Neural crest cell (in vitro differentiated cells): Measurements from ENCODE around the gene SH3TC2. TPM values are rescaled to one million over a fixed set of nuclear protein-coding genes. Genes with fewer than 3 reads are reported as not detected.

Experiments used
- DNase-seq: peaks from one replicate; pipeline ENCODE4 v3.0.0; 2021; ENCODE audit warnings: low read depth, mixed read lengths, low spot score
- H3K27ac Mint-ChIP-seq: one replicate; pipeline ENCODE4 v1.8.0; 2021; ENCODE audit warnings: mild to moderate bottlenecking, mixed read lengths; ENCODE audit not compliant: unreplicated experiment
- H3K27me3 Mint-ChIP-seq: 2 replicates; pipeline ENCODE4 v1.8.0; 2021; ENCODE audit warnings: low read depth, mild to moderate bottlenecking, mixed read lengths
- H3K36me3 Mint-ChIP-seq: 2 replicates; pipeline ENCODE4 v1.8.0; 2021; ENCODE audit warnings: low read depth, mild to moderate bottlenecking, mixed read lengths
- H3K4me1 Mint-ChIP-seq: 2 replicates; pipeline ENCODE4 v1.8.0; 2021; ENCODE audit warnings: mixed read lengths
- H3K4me3 Mint-ChIP-seq: one replicate; pipeline ENCODE4 v1.8.0; 2021; ENCODE audit warnings: mild to moderate bottlenecking, mixed read lengths
- H3K9me3 Mint-ChIP-seq: 2 replicates; pipeline ENCODE4 v1.8.0; 2021; ENCODE audit warnings: mixed read lengths
- total RNA-seq: library from RNA; stranded (reverse); gene quantifications from 2 replicates; pipeline ENCODE4 v1.2.1, GENCODE V29; 2021
- TF ChIP-seq, protein P1 (sequence below): fragments of 200-600 bp; sonication (generic); conservative IDR thresholded peaks from 2 replicates; pipeline ENCODE4 v1.5.0; 2021; ENCODE audit warnings: antibody characterized with exemption, mild to moderate bottlenecking

SH3TC2 gene
- total RNA-seq, 1 donor from 2014 or later, result 9.3 TPM

DNA sequence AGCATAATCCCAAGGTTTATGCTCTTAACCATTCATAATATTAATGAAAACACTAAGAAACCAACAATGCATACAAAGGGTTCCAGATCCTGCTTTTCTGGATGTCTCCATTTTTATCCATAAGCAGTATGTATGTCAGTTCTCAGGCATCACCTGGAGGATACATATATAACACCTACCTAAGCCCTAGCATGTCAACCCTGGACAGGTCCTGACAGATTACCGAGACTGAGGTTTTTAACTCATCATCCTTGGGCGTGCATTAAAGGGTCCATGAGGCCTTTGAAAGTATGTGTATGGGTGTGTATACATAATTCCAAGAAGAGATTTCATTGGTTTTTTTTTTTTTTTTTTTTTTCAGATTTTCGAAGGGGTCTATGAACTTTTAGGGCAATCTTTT is 70.6 kb downstream of the SH3TC2 start:
- no peak overlapping the region for H3K27ac Mint-ChIP-seq
- H3K4me3 Mint-ChIP-seq, result no peak overlapping the region
- H3K27me3 Mint-ChIP-seq, result no peaks in the 10 kb centered on the region
- H3K9me3 Mint-ChIP-seq, result no peaks in the 10 kb centered on the region
- TF ChIP-seq, protein P1, sequence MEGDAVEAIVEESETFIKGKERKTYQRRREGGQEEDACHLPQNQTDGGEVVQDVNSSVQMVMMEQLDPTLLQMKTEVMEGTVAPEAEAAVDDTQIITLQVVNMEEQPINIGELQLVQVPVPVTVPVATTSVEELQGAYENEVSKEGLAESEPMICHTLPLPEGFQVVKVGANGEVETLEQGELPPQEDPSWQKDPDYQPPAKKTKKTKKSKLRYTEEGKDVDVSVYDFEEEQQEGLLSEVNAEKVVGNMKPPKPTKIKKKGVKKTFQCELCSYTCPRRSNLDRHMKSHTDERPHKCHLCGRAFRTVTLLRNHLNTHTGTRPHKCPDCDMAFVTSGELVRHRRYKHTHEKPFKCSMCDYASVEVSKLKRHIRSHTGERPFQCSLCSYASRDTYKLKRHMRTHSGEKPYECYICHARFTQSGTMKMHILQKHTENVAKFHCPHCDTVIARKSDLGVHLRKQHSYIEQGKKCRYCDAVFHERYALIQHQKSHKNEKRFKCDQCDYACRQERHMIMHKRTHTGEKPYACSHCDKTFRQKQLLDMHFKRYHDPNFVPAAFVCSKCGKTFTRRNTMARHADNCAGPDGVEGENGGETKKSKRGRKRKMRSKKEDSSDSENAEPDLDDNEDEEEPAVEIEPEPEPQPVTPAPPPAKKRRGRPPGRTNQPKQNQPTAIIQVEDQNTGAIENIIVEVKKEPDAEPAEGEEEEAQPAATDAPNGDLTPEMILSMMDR, result no peak
- no peaks in the 10 kb centered on the region for H3K4me1 Mint-ChIP-seq
- DNase-seq, result no peak
- no peaks in the 10 kb centered on the region for H3K36me3 Mint-ChIP-seq

DNA sequence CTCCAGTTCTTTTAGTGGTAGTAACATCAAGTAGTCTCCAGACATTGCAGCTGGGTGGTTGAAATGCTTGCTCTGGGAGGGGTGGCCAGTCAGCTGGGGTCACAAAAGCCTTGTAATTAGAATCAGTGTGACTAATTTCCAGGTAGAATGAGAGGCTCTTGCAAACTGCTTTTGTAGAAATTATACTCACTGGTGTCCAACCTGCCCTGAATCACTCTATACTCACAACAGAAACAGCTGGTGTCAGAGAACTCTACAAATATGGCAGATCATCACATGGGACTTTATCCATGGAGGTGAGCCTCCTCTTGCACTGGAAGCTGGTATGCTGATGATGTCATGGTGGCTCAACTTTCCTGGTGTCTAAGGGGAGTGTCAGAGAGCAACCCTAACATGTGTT is 71.3 kb downstream of the SH3TC2 start:
- no peak for DNase-seq
- Mint-ChIP-seq H3K36me3 (no peaks in the 10 kb centered on the region), H3K27me3 (no peaks in the 10 kb centered on the region), H3K4me3 (no peak overlapping the region), H3K9me3 (no peaks in the 10 kb centered on the region), H3K4me1 (no peaks in the 10 kb centered on the region), H3K27ac (no peak overlapping the region)
- TF ChIP-seq, protein P1, result no peak

DNA sequence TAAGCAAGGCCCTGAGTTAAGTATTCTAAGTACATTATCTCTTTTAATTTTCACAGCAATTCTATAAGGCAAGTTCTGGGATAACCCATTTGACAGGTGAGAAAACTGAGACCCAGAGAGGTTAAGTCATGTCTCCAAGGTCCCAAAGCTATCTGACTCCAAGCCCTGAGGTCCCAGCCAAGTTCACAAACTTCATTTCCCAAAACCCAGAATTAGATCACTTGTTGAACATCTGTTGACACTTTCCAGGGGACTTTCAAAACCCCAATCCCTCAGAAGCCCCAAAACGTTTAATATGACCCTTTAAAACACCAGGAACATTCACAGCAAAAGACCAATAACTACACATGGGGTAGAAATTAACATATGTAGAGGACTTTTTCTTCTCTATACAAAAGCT is 72.0 kb downstream of the SH3TC2 start:
- TF ChIP-seq, protein P1, result no peak
- Mint-ChIP-seq H3K4me3 (no peak overlapping the region), H3K36me3 (no peaks in the 10 kb centered on the region), H3K4me1 (no peaks in the 10 kb centered on the region), H3K9me3 (no peaks in the 10 kb centered on the region), H3K27me3 (no peaks in the 10 kb centered on the region), H3K27ac (no peak overlapping the region)
- no peak for DNase-seq

DNA sequence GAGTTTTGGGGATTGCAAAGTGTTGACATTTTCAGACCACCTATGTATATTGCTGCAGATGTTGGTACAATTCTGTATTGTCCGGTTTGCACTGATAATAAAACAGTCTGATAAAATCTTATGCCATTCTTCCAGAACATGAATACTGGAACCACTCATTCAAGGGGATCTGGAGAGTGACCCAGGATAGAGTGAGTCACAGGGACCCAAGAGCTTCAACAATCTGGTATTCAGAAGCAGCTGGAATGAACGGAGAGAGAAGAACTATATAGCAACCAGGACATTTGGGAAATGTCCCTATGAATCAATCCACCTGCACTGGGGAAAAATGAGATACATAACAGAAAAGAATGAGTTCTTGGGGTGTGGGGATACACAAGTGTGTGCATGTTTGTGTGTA is 73.3 kb downstream of the SH3TC2 start:
- H3K4me3 Mint-ChIP-seq, result no peak overlapping the region
- H3K36me3 Mint-ChIP-seq, result no peaks in the 10 kb centered on the region
- no peaks in the 10 kb centered on the region for H3K27me3 Mint-ChIP-seq
- DNase-seq, result no peak
- H3K9me3 Mint-ChIP-seq, result no peaks in the 10 kb centered on the region
- H3K27ac Mint-ChIP-seq, result no peak overlapping the region
- no peaks in the 10 kb centered on the region for H3K4me1 Mint-ChIP-seq
- TF ChIP-seq, protein P1, result no peak

DNA sequence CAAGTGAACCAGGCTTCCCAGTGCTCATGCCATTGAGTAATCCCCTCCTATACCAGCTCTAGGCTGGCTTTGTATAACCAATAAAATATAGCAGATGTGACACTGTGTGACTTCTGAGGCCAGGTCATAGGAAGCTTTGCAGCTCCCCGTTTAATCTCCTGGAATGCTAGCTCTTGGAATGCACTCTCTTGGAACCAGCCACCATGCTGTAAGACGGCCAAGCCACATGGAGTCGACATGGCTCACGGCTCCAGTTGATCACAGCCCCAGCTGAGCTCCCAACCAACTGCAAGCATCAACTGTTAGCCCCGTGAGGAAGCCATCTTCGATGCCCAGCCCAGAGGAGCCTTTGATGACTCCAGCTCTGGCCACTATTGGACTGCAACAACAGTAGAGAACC is 74.5 kb downstream of the SH3TC2 start:
- no peak for DNase-seq
- TF ChIP-seq, protein P1, result no peak
- H3K4me3 Mint-ChIP-seq, result no peak overlapping the region
- H3K4me1 Mint-ChIP-seq, result no peaks in the 10 kb centered on the region
- no peaks in the 10 kb centered on the region for H3K36me3 Mint-ChIP-seq
- no peak overlapping the region for H3K27ac Mint-ChIP-seq
- no peaks in the 10 kb centered on the region for H3K27me3 Mint-ChIP-seq
- no peaks in the 10 kb centered on the region for H3K9me3 Mint-ChIP-seq

DNA sequence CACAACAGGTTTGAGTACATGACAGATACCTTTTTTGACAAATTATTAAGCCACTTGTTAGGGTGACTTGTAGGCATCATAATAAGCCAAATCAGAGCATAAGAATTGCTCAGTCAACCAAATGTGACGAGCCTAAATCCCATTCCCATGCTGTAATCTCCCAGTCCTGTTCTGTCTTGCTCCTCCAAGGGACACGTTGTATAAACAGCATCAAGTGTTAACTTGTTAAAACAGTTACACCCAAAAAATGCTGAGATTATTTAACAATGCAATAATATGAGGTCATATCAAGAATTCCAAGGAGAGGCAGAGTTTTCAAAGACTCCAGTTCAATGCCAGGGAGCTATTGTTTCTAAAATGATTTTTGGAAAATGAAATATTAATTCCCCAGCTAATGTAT is 76.2 kb downstream of the SH3TC2 start:
- TF ChIP-seq, protein P1, result no peak
- Mint-ChIP-seq H3K27ac (no peak overlapping the region), H3K27me3 (no peaks in the 10 kb centered on the region), H3K4me1 (no peaks in the 10 kb centered on the region), H3K4me3 (no peak overlapping the region), H3K9me3 (no peaks in the 10 kb centered on the region), H3K36me3 (no peaks in the 10 kb centered on the region)
- no peak for DNase-seq
